GM12878 (cell line): ENCODE results near the gene WDHD1. TPM values are rescaled to one million over a fixed set of nuclear protein-coding genes. Genes with fewer than 3 reads are reported as not detected.

Experiments
- ATAC-seq: fragments of 200-7000 bp; cut with Tn5 transposase; 3 replicates; pipeline ENCODE4 v1.9.1; 2020; ENCODE audit warnings: mild to moderate bottlenecking, moderate library complexity
- BruUV-seq: library from RNA; stranded (reverse); fragments of 400-500 nt; replicated peaks from 2 replicates; lab custom pipeline; 2021; lab: Mats Ljungman, UMichigan
- CTCF ChIA-PET: fragments of 300-600 bp; sonication (Branson Sonifier 250); formaldehyde crosslinking; extraction: SDS; loops from one replicate; lab custom pipeline; 2021; ENCODE audit warnings: inconsistent platforms; lab: Yijun Ruan, JAX
- POLR2A ChIA-PET: fragments of 350-600 bp; formaldehyde crosslinking; extraction: SDS; loops from one replicate; lab custom pipeline; 2021; ENCODE audit warnings: inconsistent platforms; lab: Charles Lee
- RAD21 ChIA-PET: fragments of 300-600 bp; sonication (Branson Sonifier 250); formaldehyde crosslinking; loops from one replicate; lab custom pipeline; 2023; ENCODE audit warnings: antibody characterized with exemption; ENCODE audit not compliant: unreplicated experiment; lab: Charles Lee
- SMC1A ChIA-PET: fragments of 300-600 bp; sonication (Branson Sonifier 250); formaldehyde crosslinking; loops from one replicate; lab custom pipeline; 2023; ENCODE audit not compliant: unreplicated experiment, uncharacterized antibody; lab: Charles Lee
- DNase-seq: peaks from one replicate; pipeline ENCODE4 v3.0.0-alpha.2; 2011; ENCODE audit warnings: low read depth, low spot score
- FAIRE-seq: peaks from 3 replicates; lab custom pipeline; 2011; peaks lifted over from hg19 to GRCh38; lab: Jason Lieb, UNC
- H2AFZ ChIP-seq: 2 replicates; pipeline ENCODE4 v1.6.0; 2011; ENCODE audit warnings: low read depth, low read length, control low read depth; ENCODE audit not compliant: control insufficient read depth
- H3K27ac ChIP-seq: 2 replicates; pipeline ENCODE4 v1.5.1; 2011; ENCODE audit warnings: control low read depth; ENCODE audit not compliant: control insufficient read depth, insufficient read depth
- H3K27me3 ChIP-seq, 2 experiments: replicated peaks in 1 of 2; 2 replicates each; pipeline versions ENCODE4 v1.6.0 to v1.6.1; 2011; ENCODE audit warnings: low read length in 1 of 2; ENCODE audit not compliant: control insufficient read depth in 2 of 2, insufficient read depth in 2 of 2
- H3K36me3 ChIP-seq, 2 experiments: 2 replicates each; pipeline ENCODE4 v1.5.1; 2011; ENCODE audit warnings: low read length in 1 of 2; ENCODE audit not compliant: control insufficient read depth in 2 of 2, insufficient read depth in 2 of 2
- H3K4me1 ChIP-seq: 2 replicates; pipeline ENCODE4 v1.6.1; 2011; ENCODE audit warnings: mild to moderate bottlenecking, low read length, moderate library complexity, mixed read lengths; ENCODE audit not compliant: control insufficient read depth, insufficient read depth
- H3K4me2 ChIP-seq: 2 replicates; pipeline ENCODE4 v1.6.0; 2011; ENCODE audit warnings: control low read depth; ENCODE audit not compliant: control insufficient read depth, insufficient read depth
- H3K4me3 ChIP-seq: fragments of 200-600 bp; sonication (generic); 2 replicates; pipeline ENCODE4 v1.5.1; 2016
- H3K79me2 ChIP-seq: 2 replicates; pipeline ENCODE4 v1.6.0; 2011; ENCODE audit warnings: low read length; ENCODE audit not compliant: control insufficient read depth, insufficient read depth
- H3K9ac ChIP-seq: 2 replicates; pipeline ENCODE4 v1.8.0; 2011; ENCODE audit warnings: low read length, control low read depth, mixed read lengths; ENCODE audit not compliant: control insufficient read depth, insufficient read depth
- H3K9me3 ChIP-seq: replicated peaks from 3 replicates; pipeline ENCODE4 v1.5.1; 2011; ENCODE audit warnings: mild to moderate bottlenecking, low read length; ENCODE audit not compliant: control insufficient read depth, insufficient read depth
- H4K20me1 ChIP-seq: 2 replicates; pipeline ENCODE4 v1.6.0; 2011; ENCODE audit not compliant: control insufficient read depth, insufficient read depth
- BRCA1 ChIP-seq: IDR thresholded peaks from 2 replicates; pipeline ENCODE4 v1.6.1; 2011; ENCODE audit warnings: low read depth, low read length, improper control_type of control experiment
- CBX5 ChIP-seq: sonication (generic); IDR thresholded peaks from 2 replicates; pipeline ENCODE4 v1.6.1; 2016; ENCODE audit warnings: low read depth, moderate library complexity, mild to moderate bottlenecking, inconsistent platforms
- LARP7 ChIP-seq: fragments of 450-650 bp; IDR thresholded peaks from 2 replicates; pipeline ENCODE4 v1.6.1; 2017; ENCODE audit warnings: mild to moderate bottlenecking
- NFXL1 ChIP-seq: fragments of 450-650 bp; IDR thresholded peaks from 2 replicates; pipeline ENCODE4 v1.6.1; 2017; ENCODE audit warnings: antibody characterized with exemption, mild to moderate bottlenecking, borderline replicate concordance
- NRF1 ChIP-seq: conservative IDR thresholded peaks from 2 replicates; pipeline ENCODE4 v1.6.1; 2011; ENCODE audit warnings: mild to moderate bottlenecking, low read depth, low read length, improper control_type of control experiment
- POLR2AphosphoS5 ChIP-seq: IDR thresholded peaks from 2 replicates; pipeline ENCODE4 v1.6.1; 2011; ENCODE audit warnings: mild to moderate bottlenecking, low read length, inconsistent platforms
- RELA ChIP-seq: fragments of 450-650 bp; IDR thresholded peaks from 2 replicates; pipeline ENCODE4 v1.8.0; 2014; ENCODE audit warnings: borderline replicate concordance; ENCODE audit not compliant: partially characterized antibody
- SIX5 ChIP-seq: IDR thresholded peaks from 2 replicates; pipeline ENCODE4 v1.6.1; 2011; ENCODE audit warnings: mild to moderate bottlenecking, low read depth, low read length, moderate library complexity; ENCODE audit not compliant: severe bottlenecking
- SMARCA5 ChIP-seq: fragments of 450-650 bp; IDR thresholded peaks from 2 replicates; pipeline ENCODE4 v1.6.1; 2017; ENCODE audit warnings: mild to moderate bottlenecking
- SREBF1 ChIP-seq: IDR thresholded peaks from 2 replicates; pipeline ENCODE4 v1.6.1; 2012; ENCODE audit warnings: mild to moderate bottlenecking, low read length
- STAT3 ChIP-seq: IDR thresholded peaks from 2 replicates; pipeline ENCODE4 v1.6.1; 2011; ENCODE audit warnings: low read depth, low read length, improper control_type of control experiment
- TCF7 ChIP-seq: IDR thresholded peaks from 2 replicates; pipeline ENCODE4 v1.6.1; 2014; ENCODE audit warnings: antibody characterized with exemption, borderline replicate concordance
- ZNF217 ChIP-seq: fragments of 450-650 bp; IDR thresholded peaks from 2 replicates; pipeline ENCODE4 v1.6.1; 2017; ENCODE audit warnings: antibody characterized with exemption, mild to moderate bottlenecking
- in situ Hi-C: fragments of 300-500 bp; cut with MboI; formaldehyde crosslinking; loops from 9 replicates; pipeline ENCODE4 v1.14.3; 2018; ENCODE audit warnings: mixed read lengths
- intact Hi-C: fragments of 100-400 bp; cut with micrococcal nuclease; formaldehyde crosslinking; loops from one replicate; pipeline ENCODE4 v1.14.2; 2022; ENCODE audit not compliant: unreplicated experiment
- polyA plus RNA-seq, 11 experiments: library from polyadenylated mRNA; depleted of rRNA in 4 of 11; unstranded in 6 of 11; stranded (reverse) in 5 of 11; fragments of >200 nt; fragmentation: Nextera tagmentation in 4 of 11; fragmentation: Illumina TruSeq in 1 of 11; extraction: Ambion mirVana in 4 of 11; extraction: Trizol in 1 of 11; gene quantifications; 1 replicate in 1 of 11; 2 replicates in 10 of 11; pipeline versions ENCODE4 v1.2.1 to v1.2.3, GENCODE V29; 2011 to 2016; ENCODE audit warnings: inconsistent platforms in 2 of 11, missing spikeins in 2 of 11, low read depth in 1 of 11
- total RNA-seq, 4 experiments: library from RNA; depleted of rRNA in 3 of 4; stranded (reverse); fragments of >200 nt in 3 of 4; fragmentation: Illumina TruSeq in 1 of 4; extraction: Trizol in 1 of 4; gene quantifications; 2 replicates each; pipeline versions ENCODE4 v1.2.1 to v1.2.3, GENCODE V29; 2013 to 2021
- TF ChIP-seq, protein P1 (sequence below): IDR thresholded peaks from 2 replicates; pipeline ENCODE4 v1.6.1; 2012; ENCODE audit warnings: low read depth, low read length, improper control_type of control experiment

WDHD1 gene
- total and polyA plus RNA-seq, 10 of the 15 experiments (the other 5 are each of a cell fraction or from before 2014, with no cell fraction given), result 11.3 to 50.5 (median 32.6) TPM

DNA sequence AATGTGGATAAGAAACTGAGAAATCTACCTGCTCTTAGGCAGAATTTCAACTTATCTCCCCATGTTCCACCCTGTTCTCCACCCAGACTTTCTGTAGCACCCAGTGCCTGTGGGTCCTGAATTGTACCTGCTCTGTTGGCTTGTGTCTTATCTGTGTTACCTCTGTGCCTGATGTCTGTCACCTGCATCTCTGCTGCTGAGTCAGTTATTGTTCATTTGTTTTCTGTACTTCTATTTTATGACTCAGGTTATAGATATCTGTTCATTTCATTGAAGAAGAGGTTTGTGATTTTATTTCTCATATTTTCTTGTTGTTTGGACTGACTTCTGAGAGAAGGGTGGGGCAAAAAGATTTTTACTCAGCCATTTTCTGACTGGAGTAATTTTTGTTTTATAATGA is 11.8 kb upstream of the WDHD1 start:
- ChIA-PET SMC1A (interaction anchor here (1.3 kb wide), 1 partner anchor 34 kb away, joined by 4 read pairs; no protein-coding TSS in a partner anchor), POLR2A (interaction anchor here (1.4 kb wide), 1 partner anchor 13 kb away, joined by 6 read pairs; the partner anchor contains the start of gene MAPK1IP1L), RAD21 (no interaction called here), CTCF (interaction anchor here (1.5 kb wide), 1 partner anchor 13 kb away, joined by 5 read pairs; the partner anchor contains the start of gene MAPK1IP1L)
- Histone ChIP-seq H4K20me1 (no peaks in the 10 kb centered on the region), H3K4me1 (no peaks in the 10 kb centered on the region), H3K4me3 (no peak overlapping the region), H3K36me3 (peaks cover 3 to 19% of the 10 kb centered on the region in 2 experiments), H2AFZ (no peak overlapping the region), H3K27me3 (no peaks in the 10 kb centered on the region), H3K79me2 (peaks cover 7% of the 10 kb centered on the region), H3K9me3 (peaks cover 5% of the 10 kb centered on the region), H3K9ac (no peak overlapping the region), H3K27ac (no peak overlapping the region), H3K4me2 (no peak overlapping the region)
- BruUV-seq, result no TSS peak
- no peak for DNase-seq
- TF ChIP-seq TCF7 (no peak), ZNF217 (no peak), NRF1 (no peak), NFXL1 (no peak), LARP7 (no peak), BRCA1 (no peak), STAT3 (no peak), SREBF1 (no peak), POLR2AphosphoS5 (no peak), SMARCA5 (no peak), RELA (no peak), SIX5 (no peak), CBX5 (no peak)
- TF ChIP-seq, protein P1, sequence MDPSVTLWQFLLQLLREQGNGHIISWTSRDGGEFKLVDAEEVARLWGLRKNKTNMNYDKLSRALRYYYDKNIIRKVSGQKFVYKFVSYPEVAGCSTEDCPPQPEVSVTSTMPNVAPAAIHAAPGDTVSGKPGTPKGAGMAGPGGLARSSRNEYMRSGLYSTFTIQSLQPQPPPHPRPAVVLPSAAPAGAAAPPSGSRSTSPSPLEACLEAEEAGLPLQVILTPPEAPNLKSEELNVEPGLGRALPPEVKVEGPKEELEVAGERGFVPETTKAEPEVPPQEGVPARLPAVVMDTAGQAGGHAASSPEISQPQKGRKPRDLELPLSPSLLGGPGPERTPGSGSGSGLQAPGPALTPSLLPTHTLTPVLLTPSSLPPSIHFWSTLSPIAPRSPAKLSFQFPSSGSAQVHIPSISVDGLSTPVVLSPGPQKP, result no peak
- peak; percentile 19; the same call in 1 of the 3 replicates for ATAC-seq
- in situ Hi-C loops, result no loop called here
- FAIRE-seq, result no peak
- intact Hi-C loops, result no loop called here
